Muscle of back (tissue), 11 donors: ENCODE data around the gene PTPRD. TPM values are rescaled to one million over a fixed set of nuclear protein-coding genes. Genes with fewer than 3 reads are reported as not detected.
A peak's percentile ranks its signal among the peaks of the same experiment; 100 is the strongest.

ENCODE experiments used
- DNase-seq, 3 donors: peaks; one replicate each; pipeline versions ENCODE4 v3.0.0 to v3.0.0-alpha.2; 2013
- polyA plus RNA-seq, 10 donors: library from polyadenylated mRNA; unstranded; fragments of 120-200 nt; gene quantifications; one replicate each; pipeline ENCODE4 v1.2.1, GENCODE V29; 2013; ENCODE audit not compliant: insufficient read length in 10 of 10

The PTPRD gene
- polyA plus RNA-seq, 10 donors, result 51.8 to 95.1 (median 75.6) TPM

DNA sequence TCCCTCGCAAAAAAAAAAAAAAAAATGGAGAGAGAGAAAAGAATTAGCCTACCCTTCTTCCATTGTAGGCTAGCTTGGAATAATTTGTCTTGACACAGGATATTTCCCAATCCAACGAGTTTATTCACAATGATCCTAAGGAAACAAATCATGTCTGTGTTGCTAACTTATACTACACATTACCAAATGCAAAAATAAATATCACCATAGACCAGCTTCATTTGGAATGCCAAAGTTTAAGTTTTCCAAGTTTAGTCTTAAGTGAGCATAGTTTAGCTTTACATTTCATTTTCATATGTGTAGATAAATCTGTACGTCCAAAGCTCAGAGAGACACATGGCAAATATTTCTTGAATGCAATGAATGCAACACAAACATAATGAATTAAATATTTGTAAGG, 1707.1 kb downstream of the PTPRD start:
- peak in 2 of 3 donors; percentile 15 to 64 for DNase-seq

DNA sequence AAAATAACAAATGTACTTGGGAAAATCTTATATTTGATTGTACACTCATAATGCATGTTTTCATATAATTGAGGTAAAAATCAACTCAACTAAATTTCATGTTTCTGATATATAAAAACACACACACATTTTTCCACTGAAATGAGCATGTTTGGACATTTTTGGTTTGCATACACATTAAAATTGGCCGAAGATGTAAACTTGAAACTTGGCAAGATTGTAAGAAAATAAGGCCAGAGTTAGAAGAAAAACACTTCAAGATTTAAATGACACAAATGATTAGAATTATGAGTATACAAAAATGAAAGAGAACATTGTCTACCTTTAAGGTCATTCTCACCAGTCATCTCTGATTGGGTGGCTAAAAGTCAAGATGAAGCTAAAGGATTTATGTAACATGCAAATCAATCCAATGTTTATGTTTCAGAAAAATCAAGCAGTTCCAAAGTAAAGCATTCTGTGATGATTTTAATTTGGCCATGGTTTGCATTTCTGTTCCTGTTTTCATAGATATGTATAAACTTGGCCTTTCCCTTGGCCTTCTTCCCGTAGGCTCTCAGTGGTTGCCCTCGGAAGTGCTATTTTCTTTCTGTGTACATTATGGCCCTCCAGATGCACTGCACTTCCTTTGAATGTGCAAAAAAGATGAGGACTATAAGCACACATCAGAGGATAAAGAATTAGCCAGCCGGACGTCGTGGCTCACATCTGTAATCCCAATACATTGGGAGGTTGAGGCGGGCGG, 1707.9 kb downstream of the PTPRD start:
- DNase-seq, result peak; percentile 34 to 82 (median 39)

DNA sequence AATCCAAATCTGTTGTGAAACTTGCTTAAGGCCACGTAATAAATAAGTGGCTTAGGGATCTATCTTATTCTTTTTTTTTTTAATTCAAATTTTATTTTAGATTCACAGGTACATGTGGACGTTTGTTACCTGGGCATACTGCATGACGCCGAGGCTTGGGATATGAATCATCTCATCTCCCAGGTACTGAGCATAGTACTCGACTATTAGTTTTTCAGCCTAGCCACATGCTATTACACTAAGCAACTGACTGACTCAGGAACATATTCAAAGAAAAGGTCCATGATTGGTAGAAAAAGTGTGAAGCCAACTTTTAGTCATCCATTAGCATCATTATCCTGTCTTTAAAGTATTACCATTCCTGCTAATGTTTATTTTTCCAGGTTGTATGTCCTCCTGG, 1709.7 kb downstream of the PTPRD start:
- no peak for DNase-seq

DNA sequence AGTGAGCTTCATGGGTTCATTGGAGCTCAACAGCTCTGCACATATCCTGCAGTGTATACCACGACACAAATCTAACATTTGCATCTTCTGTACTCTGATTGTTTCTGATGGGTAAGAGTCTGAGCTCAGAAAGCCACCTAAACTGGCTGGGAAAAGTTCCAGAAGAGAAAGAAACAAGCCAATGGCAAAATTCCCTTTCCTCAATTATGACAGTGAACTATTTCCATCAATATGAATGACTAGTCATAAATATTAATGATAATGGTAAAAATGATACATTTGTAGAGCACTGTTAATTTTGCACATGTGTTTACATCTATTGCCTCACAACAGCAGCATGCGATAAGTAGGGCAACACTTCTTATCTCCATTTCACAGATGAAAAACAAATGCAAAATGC, 1711.7 kb downstream of the PTPRD start:
- DNase-seq, result no peak

DNA sequence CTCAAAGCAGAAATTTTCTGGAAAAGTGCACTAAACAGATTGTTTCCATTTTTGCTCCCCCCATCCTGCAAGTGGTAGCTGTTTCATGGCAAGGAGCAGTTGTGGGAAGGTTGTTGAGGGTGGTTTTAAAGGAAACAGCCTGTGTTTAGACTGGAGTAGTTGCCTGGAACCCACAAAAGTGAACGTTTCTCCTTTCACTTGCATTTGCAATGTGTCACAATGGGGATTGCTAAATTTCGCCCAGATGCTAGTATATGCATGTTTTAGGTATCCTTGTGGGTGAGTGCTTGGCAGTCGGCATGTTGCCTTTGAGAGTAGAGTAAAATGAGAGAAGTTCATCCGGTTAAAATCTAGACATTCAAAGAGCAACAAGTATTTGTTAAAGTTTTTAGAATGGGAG, 1713.3 kb downstream of the PTPRD start:
- DNase-seq, result no peak

DNA sequence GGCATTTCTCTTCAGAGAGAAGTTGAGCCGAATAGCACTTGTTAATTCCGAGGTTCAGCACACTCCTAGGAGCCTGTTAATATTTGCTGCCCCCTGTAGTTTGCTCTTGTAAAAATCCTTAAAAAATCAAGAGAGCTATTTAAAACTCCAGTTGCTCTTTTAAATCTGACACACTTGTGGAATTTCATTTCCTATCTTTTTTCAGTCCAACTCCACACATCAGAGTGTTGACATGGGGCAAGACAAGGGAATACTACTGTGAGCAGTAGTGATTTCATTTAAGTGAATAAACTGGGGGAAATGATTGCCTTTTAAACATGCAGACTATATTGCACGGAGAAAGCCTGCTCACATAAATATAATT, 1717.0 kb downstream of the PTPRD start:
- peak; percentile 66 to 77 (median 67) for DNase-seq

DNA sequence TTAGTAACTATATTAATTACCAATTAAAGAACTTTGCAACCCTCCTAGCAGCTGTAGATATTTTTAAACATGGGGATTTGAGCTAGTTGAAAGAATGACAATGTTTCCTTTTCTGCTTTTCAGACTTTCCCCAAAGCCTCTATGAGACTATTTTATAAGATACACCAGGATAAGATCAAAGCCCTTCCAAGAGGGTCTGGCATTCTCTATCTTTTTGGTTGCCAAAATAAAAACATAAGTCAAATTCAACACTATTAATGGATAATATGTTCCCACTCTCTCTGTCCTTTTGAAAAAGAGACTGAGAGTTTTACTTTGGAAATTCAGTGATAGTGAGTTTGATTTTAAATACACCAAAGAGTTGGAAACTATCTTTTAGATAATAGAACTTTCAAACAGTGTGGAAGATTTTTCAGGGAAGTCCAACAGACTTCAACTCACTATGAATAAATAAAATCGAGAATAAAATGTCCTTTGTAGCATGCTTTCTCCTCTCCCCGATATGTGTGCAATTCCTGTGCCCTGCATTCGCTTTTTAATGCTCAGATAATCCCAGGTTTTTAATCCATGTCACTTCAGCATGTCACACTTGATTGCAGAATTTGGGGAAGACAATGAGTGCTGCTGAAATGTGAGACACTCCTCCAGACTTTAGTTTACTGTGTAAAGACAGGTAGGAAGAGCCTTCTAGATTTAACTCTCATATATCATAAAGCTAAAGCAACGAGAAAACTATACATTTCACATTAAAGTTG, 1717.5 kb downstream of the PTPRD start:
- DNase-seq, result peak; percentile 6 to 47 (median 29)

DNA sequence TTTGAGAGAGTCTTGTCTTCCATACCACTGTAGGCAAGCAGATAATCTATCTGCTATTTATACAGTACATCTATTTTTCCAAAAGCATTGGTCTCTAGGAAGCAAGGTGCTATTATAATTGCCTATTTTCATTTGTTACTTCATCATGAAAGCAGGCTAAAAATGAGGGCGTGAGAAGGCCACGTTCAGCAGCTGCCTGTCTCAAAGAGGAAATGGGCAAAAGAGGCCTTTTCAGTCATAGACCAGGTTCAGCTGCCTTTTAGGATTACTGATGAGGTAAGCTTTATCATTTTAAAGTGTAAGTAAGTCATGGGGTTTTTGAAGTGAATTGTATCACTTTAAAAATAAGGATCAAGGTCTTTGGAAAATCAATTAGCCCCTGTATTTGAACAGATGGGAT, 1722.1 kb downstream of the PTPRD start:
- no peak for DNase-seq

DNA sequence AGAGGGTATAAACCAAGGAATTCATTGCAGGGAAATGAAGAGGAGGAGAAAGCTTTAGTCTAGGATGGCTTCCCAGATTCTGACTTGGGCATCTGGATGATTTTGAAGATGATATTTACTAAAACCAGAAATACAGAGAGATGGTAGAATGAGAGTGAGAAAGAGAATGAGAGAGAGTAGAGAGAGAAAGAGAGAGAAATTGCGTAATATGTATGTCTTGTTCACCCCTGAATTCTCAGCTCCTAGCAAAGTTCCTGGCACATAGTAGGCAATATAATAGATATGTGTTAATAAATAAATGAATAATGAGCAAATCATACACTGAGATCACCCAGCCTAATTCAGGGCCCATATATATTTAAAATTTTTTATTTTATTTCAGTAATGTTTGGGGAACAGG, 1723.7 kb downstream of the PTPRD start:
- no peak for DNase-seq

DNA sequence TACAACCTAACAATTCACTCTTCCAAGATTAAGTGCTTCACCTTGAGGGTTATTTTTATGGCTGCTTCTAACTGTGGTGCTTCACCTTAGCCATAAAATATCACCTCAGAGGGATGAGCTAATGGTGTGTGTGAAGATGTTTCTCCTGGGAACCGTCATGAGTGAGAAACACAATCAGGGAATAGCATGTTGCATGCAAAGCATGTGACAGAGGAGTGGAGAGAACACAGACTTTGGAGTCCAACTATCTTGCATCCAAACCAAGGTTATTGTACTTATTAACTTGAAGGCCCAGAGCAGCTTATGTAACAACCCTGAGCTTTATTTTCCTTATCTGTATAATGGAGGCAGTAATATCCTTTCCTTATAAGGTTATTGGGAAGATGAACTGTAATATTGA, 1724.2 kb downstream of the PTPRD start:
- DNase-seq, result no peak

DNA sequence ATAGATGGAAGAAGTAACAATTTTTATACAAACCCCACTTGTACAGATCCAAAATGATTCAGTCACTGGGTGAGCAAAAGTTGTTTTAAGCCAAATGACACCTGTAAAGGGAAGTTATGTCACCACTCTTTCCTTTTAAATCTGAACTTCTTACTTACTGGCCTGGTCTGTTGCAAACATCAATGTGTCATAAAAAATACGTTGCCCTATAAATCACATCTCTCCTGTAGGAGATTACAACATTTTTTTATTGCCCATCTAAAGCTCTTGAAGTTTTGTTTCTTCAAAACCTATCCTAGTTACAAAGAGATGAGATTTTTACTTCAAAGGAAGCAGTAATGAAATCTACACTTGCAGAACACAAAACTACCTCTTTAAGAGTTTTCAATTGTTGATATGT, 1725.4 kb downstream of the PTPRD start:
- DNase-seq, result no peak

DNA sequence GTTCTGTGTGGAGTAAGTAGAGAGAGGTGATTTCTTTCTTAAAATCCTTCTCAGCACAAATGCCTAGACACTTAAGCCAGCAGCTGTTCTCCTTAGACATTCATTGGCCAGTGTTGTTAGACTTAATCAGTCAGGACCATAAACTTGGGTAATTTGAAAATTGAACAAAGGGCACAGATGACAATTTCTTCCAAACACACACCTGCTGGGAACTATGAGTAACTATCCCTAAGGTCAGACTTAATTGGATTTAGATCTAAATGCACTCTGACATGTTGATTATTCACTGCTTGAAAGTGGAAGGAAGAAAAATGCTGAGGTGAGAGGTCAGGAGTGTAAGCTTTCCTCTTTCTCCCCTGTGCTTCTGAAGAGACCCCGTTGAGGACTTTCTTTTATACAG, 1729.5 kb downstream of the PTPRD start:
- DNase-seq, result no peak

DNA sequence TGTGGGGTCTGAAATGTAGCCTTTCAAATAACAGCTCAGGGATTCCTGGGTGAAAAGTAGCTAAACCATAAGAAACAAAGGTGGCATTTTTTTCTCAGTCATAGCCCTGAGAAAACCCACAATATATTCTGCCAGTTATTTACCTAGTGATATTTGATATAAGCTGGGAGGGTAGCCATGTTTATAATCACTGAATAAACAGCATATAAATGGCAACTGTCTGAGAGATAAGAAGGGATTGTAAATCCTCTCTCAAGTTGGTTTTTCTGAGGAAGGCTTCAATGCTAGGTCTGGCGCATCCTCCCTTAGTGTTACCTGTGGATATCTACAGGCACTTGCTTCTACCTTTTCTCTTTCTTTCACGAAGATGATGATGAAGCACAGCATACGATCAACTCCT, 1732.7 kb downstream of the PTPRD start:
- no peak for DNase-seq

DNA sequence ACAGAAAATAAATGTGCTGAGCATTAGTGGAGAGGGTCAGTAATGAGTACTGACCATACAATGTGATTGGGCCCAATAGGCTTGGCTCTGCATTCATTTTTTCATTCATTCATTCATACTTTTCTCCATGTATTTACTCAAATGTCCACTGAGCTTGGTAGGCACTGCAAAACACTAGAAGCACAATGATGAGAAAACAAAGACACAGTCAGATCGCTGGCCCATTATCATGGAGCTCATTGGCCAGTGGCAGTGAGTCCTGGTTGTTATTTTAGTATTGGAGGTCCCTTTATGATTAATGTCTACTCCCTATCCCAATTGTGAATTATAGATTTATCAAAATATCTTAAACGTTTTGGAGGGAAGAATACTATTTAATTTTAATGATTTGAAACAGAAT, 1733.5 kb downstream of the PTPRD start:
- DNase-seq, result no peak

DNA sequence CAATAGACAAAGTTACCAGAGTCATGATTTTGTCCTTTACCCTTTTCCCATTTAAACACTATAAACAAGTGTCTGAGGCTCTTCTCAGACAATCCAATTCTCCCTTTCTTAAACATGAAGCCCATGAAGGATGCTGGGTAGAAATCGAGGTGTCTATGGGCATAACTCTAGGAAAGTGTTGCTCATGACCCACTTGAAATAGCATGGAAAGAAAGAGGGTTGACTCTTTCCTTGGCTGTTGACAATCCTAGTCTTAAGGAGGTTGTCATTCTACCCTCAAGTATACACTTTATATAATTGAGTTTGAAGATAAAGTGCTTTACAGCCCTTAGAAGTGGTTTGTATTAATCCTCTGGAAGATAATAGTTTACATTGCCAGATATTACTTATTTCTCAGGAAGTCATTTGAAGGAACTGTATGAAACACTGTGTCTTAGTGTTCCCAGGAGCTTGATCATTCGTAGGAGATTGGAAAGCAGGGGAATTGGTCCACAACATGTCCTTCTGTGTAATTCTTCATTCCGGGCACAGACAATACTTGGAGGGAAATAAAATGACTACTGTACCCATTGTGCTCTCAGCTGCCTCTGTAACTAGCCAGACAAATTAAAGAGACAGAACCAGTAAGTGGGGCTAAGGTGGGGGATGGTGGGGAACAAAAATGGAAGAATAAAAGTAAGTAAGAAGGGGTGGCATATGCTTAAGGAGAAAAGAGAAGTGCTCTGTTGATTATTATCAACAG, 1734.9 kb downstream of the PTPRD start:
- DNase-seq, result no peak

DNA sequence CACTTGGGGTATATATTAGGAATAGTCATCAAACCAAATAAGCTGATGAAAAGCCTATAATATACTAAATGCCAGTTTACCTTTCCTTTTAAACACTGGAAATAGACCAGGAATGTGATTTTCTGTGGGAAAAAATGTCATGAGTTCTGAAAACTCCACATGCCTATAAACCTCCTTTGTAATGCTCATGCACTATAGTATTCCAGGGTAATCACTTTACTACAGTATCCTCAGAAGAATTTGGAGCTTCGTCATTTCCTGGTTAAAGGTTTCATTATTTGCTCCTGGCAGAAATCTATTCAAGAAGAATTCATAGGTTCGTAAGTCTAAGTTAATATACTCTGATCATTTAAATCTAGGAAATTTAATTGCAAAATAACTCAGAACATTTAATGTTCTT, 1736.5 kb downstream of the PTPRD start:
- DNase-seq, result no peak

DNA sequence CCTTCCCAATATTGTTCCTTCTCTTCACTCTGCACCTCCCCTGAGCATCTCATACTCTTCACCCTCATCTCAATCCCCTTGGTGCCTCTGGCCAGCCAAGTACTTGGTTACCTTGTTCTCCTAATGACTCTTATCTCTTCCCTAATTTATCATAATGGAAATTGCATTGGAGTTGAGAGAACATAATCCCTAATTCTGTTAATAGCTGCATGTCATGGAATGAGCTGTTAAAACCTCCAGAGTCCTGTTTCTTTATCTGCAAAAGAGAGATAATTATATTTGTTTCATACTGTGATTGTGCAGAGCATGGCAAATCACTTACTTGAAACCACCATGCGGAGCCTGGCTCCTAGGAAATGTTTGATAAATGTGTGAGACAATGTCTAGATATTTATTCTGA, 1738.3 kb downstream of the PTPRD start:
- DNase-seq, result no peak

DNA sequence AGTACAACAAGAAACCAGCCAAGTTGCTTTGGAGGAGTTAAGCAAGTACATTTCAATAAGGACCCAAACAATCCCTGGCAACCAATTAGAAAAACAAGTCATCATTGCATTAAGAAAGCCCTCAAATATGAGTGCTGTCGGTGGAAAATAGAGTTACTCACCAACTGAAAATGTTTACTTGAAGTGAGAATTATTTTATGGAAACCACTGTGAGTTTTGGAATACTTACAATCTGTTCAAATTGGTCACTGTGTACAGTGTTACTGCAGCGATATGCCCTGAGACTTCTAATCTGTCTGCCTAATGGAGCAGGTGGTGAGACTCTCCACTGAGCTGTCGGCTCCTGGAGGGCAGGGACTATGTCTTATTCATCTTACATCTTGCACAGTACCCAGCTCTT, 1740.0 kb downstream of the PTPRD start:
- DNase-seq, result no peak

DNA sequence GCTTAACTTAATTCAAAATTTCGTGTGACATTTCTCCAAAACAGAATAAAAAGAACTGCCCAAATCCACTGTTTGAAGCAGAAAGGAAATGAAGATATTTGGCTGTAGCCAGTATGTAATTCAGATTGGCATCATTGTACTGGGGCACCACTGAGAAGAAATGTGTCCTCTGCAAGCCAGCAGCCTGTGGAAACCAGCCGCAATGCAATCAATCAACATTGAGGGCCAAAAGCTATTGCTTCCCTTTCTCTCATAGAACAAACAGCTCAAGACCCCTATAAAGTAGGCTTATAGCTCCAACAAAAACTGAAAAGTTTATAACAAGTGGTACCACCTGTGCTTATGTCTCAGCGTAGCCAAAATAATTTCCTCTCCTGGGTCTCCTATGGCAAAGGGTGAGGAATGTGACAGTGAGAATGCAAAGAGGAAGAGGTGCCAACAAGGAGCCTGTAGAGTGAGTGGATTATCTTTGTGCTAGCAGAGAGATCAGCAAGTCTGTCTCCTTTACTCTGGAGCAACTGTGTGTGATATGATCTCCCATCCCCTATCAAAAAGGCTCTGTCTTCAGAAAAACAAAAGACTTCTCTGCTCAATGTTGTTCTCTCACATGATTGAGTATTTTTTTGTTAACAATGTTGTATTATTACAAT, 1740.9 kb downstream of the PTPRD start:
- DNase-seq, result no peak

DNA sequence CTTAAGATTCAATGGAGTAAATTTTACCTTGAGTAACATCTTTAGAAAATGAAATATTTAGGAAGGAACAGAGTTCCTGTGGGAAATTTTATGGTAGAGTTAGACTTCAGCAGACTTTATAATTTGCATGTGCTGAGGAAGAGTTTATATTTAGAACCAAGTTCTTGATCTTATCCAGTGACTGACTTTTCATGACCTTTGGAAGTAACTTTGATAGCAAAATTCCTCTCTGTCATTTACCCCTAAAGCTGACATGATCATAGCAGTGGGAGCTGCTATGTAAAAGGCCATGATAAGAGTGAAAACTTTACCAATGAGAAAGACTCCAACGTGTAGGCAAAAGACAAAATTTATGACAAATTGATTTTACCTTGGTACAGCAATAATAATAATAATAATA, 1741.4 kb downstream of the PTPRD start:
- no peak for DNase-seq

DNA sequence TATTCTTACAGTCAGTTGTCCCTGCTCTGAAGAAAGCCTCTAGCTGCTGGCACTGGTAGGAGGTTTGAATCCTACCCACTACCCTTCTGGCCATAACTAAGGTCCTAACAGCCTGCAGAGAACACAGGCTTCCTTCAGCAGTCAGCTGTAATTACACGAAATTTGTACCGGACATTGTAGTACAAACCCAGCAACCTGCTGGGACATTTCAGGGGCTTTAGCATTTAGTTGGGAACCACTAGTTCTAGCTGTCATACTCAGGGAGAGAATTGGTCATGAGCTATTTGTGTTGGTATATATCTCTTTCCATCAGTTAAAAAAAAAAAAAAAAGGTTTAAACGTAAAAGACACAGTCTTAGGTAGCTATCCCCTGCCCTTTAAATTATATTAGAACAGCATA, 1743.0 kb downstream of the PTPRD start:
- DNase-seq, result no peak

DNA sequence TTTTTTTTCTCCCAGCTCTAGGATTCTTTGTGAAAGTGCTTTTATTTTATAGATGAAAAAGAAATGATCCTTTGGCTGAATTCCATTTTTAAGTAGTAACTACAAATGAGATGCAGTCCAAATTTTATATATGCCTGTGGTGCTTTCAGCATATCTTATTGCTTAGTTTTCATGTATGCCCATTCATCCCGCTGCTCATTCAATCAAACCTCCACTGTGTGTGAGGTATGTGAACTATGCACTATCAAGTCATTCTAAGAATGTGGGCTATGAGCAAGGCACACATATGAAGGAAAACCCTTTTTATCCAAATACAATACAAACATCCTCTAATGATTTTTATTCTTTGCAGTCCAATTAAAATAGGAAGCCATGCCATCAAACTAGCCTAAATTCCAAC, 1744.2 kb downstream of the PTPRD start:
- no peak for DNase-seq
